ENCODE measurements around the gene TMEM132C.

- TF ChIP-seq JUND (IDR thresholded peaks at IDR 0.05) (no peak), CTCF (IDR thresholded peaks at IDR 0.05; ENCODE audit: low read depth, low read length, missing input control) (no peak), TAF1 (conservative IDR thresholded peaks at IDR 0.05) (no peak), ZBTB33 (IDR thresholded peaks at IDR 0.05) (no peak), RAD21 (IDR thresholded peaks at IDR 0.05) (no peak), YY1 (IDR thresholded peaks at IDR 0.05) (no peak)
Observed at GRCh38 chr12:128662101-128662500, 395.1 kb downstream of the TMEM132C start.

Data from liver (tissue), 3 donors.